GM18870 (cell line): ENCODE results near the gene FBLIM1.

ENCODE experiments used
- ATAC-seq: cut with Tn5 transposase; IDR thresholded peaks from one replicate; pipeline ENCODE4 v1.9.1; 2021; ENCODE audit warnings: moderate library complexity; ENCODE audit not compliant: unreplicated experiment

Gene FBLIM1

DNA sequence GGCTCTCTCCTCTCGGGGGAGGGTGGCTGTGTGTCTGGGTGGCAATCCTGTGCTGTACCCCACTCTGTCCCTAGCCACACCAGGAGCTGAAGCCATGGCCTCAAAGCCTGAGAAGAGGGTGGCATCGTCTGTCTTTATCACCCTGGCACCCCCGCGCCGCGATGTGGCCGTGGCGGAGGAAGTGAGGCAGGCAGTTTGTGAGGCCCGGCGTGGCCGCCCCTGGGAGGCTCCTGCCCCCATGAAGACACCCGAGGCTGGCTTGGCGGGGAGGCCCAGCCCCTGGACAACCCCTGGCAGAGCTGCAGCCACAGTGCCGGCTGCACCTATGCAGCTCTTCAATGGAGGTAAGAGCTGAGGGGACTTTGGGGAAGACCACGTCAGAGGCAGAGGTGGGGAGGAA is 6.3 kb downstream of the FBLIM1 start:
- ATAC-seq = no peak

DNA sequence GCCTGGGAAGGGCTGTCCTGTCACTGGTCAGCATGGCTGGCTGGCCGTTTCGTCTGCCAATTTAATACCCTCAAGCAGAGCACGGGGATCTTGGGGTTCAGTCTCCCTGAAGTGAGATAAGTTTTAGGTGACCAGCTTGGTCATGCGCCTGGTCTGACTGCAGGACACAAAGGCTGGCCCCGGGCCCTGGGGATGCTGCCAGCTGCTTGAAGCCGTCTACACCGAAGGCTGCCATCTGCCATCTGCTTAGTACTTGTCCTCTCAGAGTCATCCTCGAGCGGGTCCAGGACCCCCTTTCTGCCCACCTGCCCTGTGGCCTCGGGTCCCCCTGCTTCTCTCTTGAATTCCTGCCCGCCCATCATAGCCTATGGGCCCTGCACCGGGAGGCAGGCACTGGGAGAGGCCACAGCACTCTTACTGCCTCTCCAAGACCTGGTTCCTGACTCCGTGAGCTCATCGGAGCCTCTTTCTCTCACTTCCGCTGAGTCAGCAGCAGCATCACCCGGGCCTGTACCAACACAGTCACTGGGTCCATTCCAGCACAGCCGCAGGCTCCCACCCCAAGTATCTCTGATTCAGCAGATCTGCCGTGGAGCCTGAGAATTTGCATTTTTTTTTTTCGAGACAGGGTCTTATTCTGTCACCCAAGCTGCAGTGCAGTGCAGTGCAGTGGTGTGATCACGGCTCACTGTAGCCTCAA is 7.0 kb downstream of the FBLIM1 start:
- ATAC-seq = no peak

- no peak for ATAC-seq
Measured at GRCh38 chr1:15767941-15768340, 9.3 kb downstream of the FBLIM1 start.

DNA sequence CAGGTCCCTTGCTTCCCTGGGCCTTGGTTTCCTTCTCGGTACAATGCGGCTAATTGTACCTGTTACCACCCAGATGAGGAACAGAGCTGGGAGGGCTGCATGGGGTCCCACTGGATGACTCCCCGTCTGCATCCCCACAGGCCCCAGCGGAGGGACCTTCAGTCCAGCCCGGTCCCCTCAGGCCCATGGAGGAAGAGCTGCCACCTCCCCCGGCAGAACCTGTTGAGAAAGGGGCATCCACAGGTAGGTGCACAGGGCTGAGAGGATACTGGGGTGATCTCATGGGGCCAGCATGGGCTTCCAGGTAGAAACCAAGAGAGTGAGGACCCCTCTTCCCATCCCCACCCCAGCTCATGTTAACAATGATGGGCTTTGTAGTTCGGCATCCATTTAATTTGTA is 9.8 kb downstream of the FBLIM1 start:
- ATAC-seq = no peak

DNA sequence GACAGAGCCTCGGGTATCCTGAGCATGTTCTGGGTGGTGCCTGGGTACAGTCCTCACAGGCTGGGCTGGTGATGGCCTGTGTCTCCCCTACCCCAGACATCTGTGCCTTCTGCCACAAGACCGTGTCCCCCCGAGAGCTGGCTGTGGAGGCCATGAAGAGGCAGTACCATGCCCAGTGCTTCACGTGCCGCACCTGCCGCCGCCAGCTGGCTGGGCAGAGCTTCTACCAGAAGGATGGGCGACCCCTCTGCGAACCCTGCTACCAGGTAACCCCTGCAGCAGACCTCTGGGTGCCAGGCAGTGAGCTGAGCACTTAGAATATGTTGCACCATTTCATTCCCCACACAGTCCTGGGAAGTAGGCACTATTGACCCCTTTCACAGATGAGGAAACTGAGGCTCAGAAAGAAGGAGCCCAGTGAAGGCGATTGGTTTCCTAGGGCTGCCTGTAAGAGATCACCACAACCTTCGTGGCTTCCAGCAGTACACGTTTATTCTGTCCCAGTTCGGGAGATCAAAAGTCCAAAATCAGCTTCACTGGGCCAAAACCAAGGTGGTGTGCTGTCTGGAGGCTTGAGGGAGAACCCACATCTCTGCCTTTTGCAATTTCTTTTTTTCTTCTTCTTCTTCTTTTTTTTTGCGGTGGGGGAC is 11.8 kb downstream of the FBLIM1 start:
- ATAC-seq = no peak

- no peak for ATAC-seq
Measured at GRCh38 chr1:15771836-15772515, 13.4 kb downstream of the FBLIM1 start.

- ATAC-seq = no peak
Measured at GRCh38 chr1:15775706-15776105, 17.1 kb downstream of the FBLIM1 start.

DNA sequence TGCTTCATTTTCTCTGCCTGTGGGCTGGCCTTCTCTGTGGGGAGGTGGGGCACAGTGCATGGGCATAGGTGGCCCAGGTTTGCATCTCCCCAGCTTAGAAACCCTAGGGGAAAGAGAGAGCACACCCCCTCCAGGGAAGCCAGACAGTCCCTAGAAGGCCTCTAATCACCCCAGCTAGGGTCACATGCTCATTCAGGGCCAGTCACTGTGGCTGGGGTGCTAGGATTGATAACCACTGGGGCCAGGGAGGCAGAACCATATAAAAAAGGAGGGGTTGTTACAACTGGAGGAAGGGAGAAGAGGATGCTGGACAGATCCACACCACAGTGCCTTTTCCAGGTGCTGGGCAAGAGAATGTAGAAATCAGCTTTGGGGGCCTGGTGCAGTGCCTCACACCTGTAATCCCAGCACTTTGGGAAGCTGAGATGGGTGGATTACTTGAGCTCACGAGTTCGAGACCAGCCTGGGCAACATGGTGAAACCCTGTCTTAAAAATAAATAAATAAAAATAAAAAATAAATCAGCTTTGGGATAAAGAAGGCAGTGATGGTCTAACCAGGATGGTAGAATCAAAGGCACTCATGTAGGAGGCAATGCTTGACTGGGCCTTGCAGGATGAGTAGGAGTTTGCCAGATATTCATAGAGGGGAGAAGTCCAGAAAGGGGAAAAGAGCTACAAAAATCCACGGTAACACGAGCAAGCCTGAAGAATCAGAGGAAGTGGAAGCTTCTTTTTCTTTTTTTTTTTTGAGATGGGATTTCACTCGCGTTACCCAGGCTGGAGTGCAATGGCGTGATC is 19.5 kb downstream of the FBLIM1 start:
- ATAC-seq = no peak

DNA sequence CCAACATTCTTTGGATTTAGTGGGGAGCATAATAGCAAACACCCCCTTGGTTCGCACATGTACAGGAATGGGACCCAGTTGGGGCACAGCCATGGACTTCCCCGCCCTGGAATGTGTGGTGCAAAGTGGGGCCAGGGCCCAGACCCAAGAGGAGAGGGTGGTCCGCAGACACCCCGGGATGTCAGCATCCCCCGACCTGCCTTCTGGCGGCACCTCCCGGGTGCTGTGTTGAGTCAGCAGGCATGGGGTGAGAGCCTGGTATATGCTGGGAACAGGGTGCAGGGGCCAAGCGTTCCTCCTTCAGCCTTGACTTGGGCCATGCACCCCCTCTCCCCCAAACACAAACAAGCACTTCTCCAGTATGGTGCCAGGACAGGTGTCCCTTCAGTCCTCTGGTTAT is 27.1 kb downstream of the FBLIM1 start:
- no peak for ATAC-seq

- no peak for ATAC-seq
Measured at GRCh38 chr1:15786581-15786980, 28.0 kb downstream of the FBLIM1 start.

DNA sequence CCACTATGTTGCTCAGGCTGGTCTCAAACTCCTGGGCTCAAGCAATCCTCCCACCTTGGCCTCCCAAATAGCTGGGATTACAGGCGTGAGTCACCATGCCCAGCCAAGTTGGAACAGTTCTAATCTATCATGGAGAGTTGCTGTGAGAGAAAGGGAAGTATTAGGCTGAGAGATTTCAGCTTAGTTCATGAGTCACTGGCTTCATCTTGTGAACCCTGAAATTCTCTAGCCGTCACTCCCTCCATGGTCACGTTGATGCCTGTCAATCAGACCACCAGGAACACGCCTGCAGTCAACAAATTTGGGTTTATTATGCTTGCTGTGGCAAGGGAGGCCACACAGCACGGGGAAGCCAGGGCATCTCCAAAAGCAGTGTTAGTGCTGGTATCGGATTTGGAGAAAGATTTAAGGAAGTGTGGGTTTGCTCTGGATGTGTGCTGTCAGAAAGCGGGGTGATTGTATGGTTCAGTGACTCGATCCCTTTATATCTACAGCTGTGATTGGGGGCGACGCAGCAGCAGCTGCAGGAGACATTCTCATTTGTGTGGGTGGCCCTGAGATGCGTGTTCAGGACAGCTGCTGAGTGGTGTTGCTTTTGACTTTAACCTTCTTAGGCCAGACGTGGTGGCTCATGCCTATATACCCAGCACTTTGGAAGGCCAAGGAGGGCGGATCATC is 30.2 kb downstream of the FBLIM1 start:
- no peak for ATAC-seq

DNA sequence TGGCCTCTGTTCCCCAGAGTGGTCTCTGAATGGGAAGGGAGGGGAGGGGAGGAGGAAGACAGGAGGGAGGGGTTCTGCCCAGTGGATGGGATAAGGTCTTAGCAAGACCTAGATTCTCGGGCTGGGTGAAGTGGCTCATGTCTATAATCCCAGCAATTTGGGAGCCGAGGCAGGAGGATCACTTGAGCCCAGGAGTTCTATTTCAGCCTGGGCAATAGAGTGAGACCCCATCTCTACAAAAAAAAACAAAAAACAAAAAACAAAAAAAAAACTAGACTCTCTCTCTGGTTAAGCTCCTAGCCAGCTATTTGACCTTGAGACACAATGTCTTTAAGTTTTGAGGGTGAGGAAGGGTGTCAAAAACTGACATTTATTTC is 37.5 kb downstream of the FBLIM1 start:
- no peak for ATAC-seq

DNA sequence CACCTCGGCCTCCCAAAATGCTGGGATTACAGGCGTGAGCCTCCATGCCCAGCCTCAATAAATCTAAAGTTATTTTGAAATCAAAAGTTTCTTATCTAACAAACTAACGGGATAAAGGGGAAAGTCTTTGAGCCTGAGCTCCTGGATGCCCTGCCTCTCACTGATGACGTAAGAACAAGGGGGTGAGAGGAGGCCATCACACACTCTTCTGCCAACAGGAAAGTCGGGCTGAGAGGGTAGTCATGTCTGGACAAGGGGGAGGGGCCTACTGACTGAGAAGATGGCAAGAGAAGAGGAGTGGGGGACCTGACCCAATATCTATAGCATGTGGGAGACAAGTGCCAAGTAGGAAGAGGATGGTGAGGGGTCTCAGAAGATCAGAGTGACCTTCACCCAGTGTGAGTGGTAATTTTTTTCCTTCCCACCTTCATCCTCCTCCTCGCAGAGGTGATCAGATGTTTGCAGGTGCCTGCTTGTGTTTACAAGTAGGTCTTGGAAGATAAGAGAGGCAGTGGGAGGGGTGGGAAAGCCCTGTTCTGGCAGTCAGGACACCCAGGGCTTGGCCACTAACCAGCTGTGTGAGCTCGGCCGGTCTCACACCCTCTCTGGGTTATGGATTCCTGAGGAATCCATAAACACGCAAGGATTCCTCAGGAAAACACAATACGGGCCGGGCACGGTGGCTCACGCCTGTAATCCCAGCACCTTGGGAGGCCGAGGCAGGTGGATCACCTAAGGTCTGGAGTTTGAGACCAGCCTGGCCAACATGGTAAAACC is 39.2 kb downstream of the FBLIM1 start:
- no peak for ATAC-seq

DNA sequence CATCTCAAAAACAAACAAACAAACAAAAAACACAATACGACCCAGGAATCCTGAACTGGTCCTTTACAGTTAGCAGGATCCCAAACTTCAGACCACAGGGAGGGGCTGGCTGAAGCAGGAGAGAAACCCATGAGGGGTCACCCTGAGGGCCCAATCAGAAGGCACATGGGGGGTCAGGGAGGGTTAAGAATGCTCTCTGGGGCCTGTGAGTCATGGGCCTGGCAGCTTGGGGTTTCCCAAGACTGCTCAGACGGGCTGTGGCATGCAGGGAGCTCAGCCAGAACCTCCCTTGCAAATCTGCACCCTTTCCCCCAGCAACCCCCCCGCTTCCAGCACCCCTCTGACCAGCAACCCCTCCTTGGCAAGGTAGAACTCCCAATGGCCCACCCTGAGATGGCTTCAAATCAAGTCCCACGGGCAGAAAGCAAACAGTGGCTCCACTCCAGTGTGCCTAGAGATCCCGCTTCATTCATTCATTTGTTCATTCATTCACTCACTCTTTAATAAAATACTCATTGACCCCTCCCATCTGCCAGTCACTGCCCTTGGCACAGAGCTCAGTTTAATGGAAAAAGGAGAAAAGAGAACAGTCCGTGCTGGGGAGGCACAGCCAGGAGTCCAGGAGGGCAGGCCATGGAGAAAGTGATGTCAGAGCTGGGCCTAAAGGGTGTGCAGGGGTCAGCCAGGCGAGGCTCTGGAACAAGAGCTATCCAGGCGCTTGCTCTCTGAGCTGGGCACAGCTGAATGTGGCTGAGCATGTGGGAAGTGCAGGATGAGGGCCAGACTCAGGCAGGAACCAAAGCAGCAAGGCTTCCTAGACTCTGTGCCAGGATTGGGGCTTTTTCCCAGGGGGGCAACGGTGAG is 40.6 kb downstream of the FBLIM1 start:
- no peak for ATAC-seq

GRCh38 chr1:15799928-15800835 is 41.6 kb downstream of the FBLIM1 start:
- ATAC-seq = no peak

DNA sequence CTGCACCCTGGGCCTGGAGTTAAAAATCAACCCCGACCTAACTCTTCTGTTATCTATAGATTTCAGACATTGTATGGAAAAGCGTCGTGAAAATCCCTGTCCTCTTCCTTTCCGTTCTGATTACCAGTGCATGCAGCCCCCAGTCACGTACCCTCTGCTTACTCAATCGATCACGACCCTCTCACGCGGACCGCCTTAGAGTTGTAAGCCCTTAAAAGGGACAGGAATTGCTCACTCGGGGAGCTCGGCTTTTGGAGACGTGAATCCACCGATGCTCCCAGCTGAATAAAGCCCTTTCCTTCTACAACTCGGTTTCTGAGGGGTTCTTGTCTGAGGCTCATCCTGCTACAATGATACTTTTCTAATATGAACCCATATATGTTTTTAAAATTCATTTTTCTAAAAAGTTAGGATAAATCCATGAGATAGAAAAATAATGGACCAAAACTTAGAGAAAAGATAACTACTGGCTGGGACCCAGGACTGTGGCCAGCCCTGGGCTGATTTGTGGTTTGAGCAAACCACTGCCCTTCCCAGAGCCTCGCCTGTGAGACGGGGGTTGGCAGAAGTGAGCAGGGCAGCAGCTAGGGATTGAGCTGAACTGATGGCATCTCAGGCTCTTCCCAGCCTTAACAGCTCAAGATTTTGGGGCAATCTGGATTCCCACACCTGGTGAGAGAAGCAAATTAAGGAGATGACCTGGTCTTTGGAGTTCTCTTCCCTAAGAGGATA is 43.8 kb downstream of the FBLIM1 start:
- no peak for ATAC-seq

DNA sequence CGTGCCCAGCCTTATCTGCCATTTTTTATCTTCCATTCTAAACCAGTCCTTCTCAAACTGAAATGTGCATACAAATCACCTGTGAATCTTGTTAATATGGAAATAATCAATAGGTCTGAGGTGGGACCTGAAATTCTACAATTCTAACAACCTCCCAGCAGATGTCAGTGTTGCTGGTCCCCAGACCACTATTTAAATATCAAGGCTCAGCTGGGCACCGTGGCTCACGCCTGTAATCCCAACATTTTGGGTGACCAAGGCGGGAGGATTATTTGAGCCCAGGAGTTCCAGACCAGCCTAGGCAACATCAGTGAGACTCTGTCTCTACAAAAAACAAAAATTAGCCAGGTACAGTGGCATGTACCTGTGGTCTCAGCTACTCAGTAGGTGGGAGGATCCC is 44.8 kb downstream of the FBLIM1 start:
- ATAC-seq = no peak

- no peak for ATAC-seq
Measured at GRCh38 chr1:15804060-15804459, 45.5 kb downstream of the FBLIM1 start.
